Nephron (organoid): ENCODE results near the gene INSYN2A.

Experiments
- H3K27ac Mint-ChIP-seq, 3 experiments: 2 replicates each; pipeline ENCODE4 v1.8.0; 2020; ENCODE audit warnings: mixed read lengths in 3 of 3, mild to moderate bottlenecking in 2 of 3, moderate library complexity in 1 of 3
- H3K27me3 Mint-ChIP-seq: 2 replicates; pipeline ENCODE4 v1.8.0; 2021; ENCODE audit warnings: low read depth, mild to moderate bottlenecking, moderate library complexity, mixed read lengths
- H3K36me3 Mint-ChIP-seq: 2 replicates; pipeline ENCODE4 v1.8.0; 2020; ENCODE audit warnings: low read depth, mixed read lengths
- H3K4me1 Mint-ChIP-seq: 2 replicates; pipeline ENCODE4 v1.8.0; 2020; ENCODE audit warnings: mixed read lengths
- H3K4me3 Mint-ChIP-seq, 3 experiments: 2 replicates each; pipeline ENCODE4 v1.8.0; 2020; ENCODE audit warnings: mild to moderate bottlenecking in 3 of 3, mixed read lengths in 3 of 3, moderate library complexity in 2 of 3
- H3K9me3 Mint-ChIP-seq: 2 replicates; pipeline ENCODE4 v1.8.0; 2020; ENCODE audit warnings: mixed read lengths
- CTCF ChIP-seq, 3 experiments: fragments of 200-600 bp; sonication (generic); IDR thresholded peaks; one replicate each; pipeline ENCODE4 v1.5.0; 2021; ENCODE audit warnings: antibody characterized with exemption in 3 of 3; ENCODE audit not compliant: unreplicated experiment in 3 of 3

The INSYN2A gene

GRCh38 chr10:127234306-127234800, 38.0 kb upstream of the INSYN2A start:
- no peaks in the 10 kb centered on the region for H3K4me1 Mint-ChIP-seq
- H3K36me3 Mint-ChIP-seq = no peaks in the 10 kb centered on the region
- H3K9me3 Mint-ChIP-seq = no peaks in the 10 kb centered on the region
- no peak for TF ChIP-seq CTCF (IDR thresholded peaks at IDR 0.05; ENCODE audit: unreplicated experiment in 3 of 3)
- no peak overlapping the region for H3K4me3 Mint-ChIP-seq
- H3K27me3 Mint-ChIP-seq = no peaks in the 10 kb centered on the region
- no peak overlapping the region for H3K27ac Mint-ChIP-seq

GRCh38 chr10:127228195-127228787, 31.9 kb upstream of the INSYN2A start:
- TF ChIP-seq CTCF (IDR thresholded peaks at IDR 0.05; ENCODE audit: unreplicated experiment in 3 of 3) = no peak
- Mint-ChIP-seq H3K9me3 (no peaks in the 10 kb centered on the region), H3K4me3 (no peak overlapping the region), H3K27ac (peak overlapping the region in 1 of 3 experiments; percentile 6), H3K36me3 (peaks cover 4% of the 10 kb centered on the region), H3K27me3 (no peaks in the 10 kb centered on the region), H3K4me1 (peaks cover 7% of the 10 kb centered on the region)

GRCh38 chr10:127227663-127228062, 31.3 kb upstream of the INSYN2A start:
- peaks cover 4% of the 10 kb centered on the region for H3K36me3 Mint-ChIP-seq
- no peaks in the 10 kb centered on the region for H3K9me3 Mint-ChIP-seq
- no peak for TF ChIP-seq CTCF (IDR thresholded peaks at IDR 0.05; ENCODE audit: unreplicated experiment in 3 of 3)
- H3K27me3 Mint-ChIP-seq = no peaks in the 10 kb centered on the region
- no peak overlapping the region for H3K27ac Mint-ChIP-seq
- peaks cover 7% of the 10 kb centered on the region for H3K4me1 Mint-ChIP-seq
- no peak overlapping the region for H3K4me3 Mint-ChIP-seq

GRCh38 chr10:127227027-127227426, 30.6 kb upstream of the INSYN2A start:
- H3K4me3 Mint-ChIP-seq = no peak overlapping the region

GRCh38 chr10:127221281-127221680, 24.9 kb upstream of the INSYN2A start:
- Mint-ChIP-seq H3K4me1 (peaks cover 4% of the 10 kb centered on the region), H3K27ac (no peak overlapping the region), H3K36me3 (peaks cover 3% of the 10 kb centered on the region), H3K4me3 (no peak overlapping the region), H3K9me3 (peaks cover 3% of the 10 kb centered on the region), H3K27me3 (no peaks in the 10 kb centered on the region)
- TF ChIP-seq CTCF (IDR thresholded peaks at IDR 0.05; ENCODE audit: unreplicated experiment in 3 of 3) = no peak

More at GRCh38 chr10:127227027-127227426, 30.6 kb upstream of the INSYN2A start:
- no peaks in the 10 kb centered on the region for H3K27me3 Mint-ChIP-seq
- H3K27ac Mint-ChIP-seq = no peak overlapping the region
- H3K36me3 Mint-ChIP-seq = peaks cover 4% of the 10 kb centered on the region
- H3K9me3 Mint-ChIP-seq = no peaks in the 10 kb centered on the region
- TF ChIP-seq CTCF (IDR thresholded peaks at IDR 0.05; ENCODE audit: unreplicated experiment in 3 of 3) = no peak
- H3K4me1 Mint-ChIP-seq = peaks cover 7% of the 10 kb centered on the region

GRCh38 chr10:127218658-127219057, 22.3 kb upstream of the INSYN2A start:
- Mint-ChIP-seq H3K9me3 (peaks cover 3% of the 10 kb centered on the region), H3K27ac (no peak overlapping the region), H3K4me1 (peaks cover 10% of the 10 kb centered on the region), H3K27me3 (no peaks in the 10 kb centered on the region), H3K36me3 (peaks cover 12% of the 10 kb centered on the region), H3K4me3 (no peak overlapping the region)
- TF ChIP-seq CTCF (IDR thresholded peaks at IDR 0.05; ENCODE audit: unreplicated experiment in 3 of 3) = no peak
